WTC11 (cell line): ENCODE results near the gene LRSAM1.

Source experiments
- CREB1 ChIP-seq: sonication (generic); formaldehyde crosslinking; IDR thresholded peaks from 2 replicates; pipeline ENCODE4 v1.8.0; 2023; ENCODE audit warnings: mild to moderate bottlenecking, missing genetic modification reagents
- ETV6 ChIP-seq: sonication (generic); formaldehyde crosslinking; IDR thresholded peaks from 2 replicates; pipeline ENCODE4 v1.8.1; 2022; ENCODE audit warnings: mild to moderate bottlenecking, missing genetic modification reagents
- FOXJ3 ChIP-seq: sonication (generic); formaldehyde crosslinking; IDR thresholded peaks from 2 replicates; pipeline ENCODE4 v1.9.0; 2021; ENCODE audit warnings: missing genetic modification reagents, mild to moderate bottlenecking, borderline replicate concordance
- GABPB1 ChIP-seq: sonication (generic); formaldehyde crosslinking; IDR thresholded peaks from 2 replicates; pipeline ENCODE4 v1.8.1; 2023; ENCODE audit warnings: mild to moderate bottlenecking, missing genetic modification reagents
- GTF2I ChIP-seq: fragments of 250-450 bp; sonication (Bioruptor Pico); conservative IDR thresholded peaks from 2 replicates; pipeline ENCODE4 v1.4.0; 2021; ENCODE audit warnings: mild to moderate bottlenecking
- JUN ChIP-seq: sonication (generic); formaldehyde crosslinking; IDR thresholded peaks from 2 replicates; pipeline ENCODE4 v1.8.0; 2023; ENCODE audit warnings: mild to moderate bottlenecking, missing genetic modification reagents
- TF ChIP-seq, protein P1 (sequence below): fragments of 200-600 bp; IDR thresholded peaks from 2 replicates; pipeline ENCODE4 v1.8.0; 2022; ENCODE audit warnings: antibody characterized with exemption
- TF ChIP-seq, protein P2 (sequence below): sonication (generic); formaldehyde crosslinking; IDR thresholded peaks from 2 replicates; pipeline ENCODE4 v1.8.0; 2022; ENCODE audit warnings: mild to moderate bottlenecking, missing genetic modification reagents
- TF ChIP-seq, protein P3 (sequence below): sonication (generic); formaldehyde crosslinking; IDR thresholded peaks from 2 replicates; pipeline ENCODE4 v1.8.1; 2023; ENCODE audit warnings: mild to moderate bottlenecking, missing genetic modification reagents, moderate library complexity

DNA sequence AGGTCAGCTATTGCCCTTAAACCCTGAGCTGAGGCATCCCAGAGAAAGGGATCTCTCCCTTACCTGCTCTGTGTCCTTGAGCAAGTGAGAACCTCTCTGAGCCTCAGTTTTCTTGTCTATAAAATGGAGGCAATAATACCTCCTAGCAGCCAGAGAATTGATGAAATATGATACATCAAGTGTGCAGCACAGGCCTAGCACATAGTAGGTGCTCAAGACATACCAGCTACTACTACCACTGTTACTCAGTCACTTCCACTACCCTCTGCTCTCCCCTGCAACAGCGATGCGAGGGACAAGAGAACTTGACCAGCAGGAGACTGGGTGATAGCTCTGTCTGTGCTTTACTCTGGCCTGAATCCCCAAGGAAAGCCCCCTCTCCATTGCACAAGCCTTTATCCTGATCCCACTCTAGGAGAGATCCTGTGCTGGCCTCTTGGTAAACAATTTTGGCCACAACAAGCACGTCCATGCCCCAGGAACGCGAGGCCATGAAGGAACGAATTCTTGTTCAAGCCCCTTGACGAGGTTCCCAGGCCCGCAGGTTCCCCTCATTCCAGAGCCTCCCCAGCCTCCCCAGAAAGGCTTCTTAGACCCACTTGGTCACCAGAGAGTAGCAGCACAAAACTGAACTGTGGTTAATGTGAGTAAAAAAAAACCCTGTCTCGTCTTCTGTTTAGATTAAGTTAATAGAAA, 39.4 kb downstream of the LRSAM1 start:
- TF ChIP-seq, protein P1, sequence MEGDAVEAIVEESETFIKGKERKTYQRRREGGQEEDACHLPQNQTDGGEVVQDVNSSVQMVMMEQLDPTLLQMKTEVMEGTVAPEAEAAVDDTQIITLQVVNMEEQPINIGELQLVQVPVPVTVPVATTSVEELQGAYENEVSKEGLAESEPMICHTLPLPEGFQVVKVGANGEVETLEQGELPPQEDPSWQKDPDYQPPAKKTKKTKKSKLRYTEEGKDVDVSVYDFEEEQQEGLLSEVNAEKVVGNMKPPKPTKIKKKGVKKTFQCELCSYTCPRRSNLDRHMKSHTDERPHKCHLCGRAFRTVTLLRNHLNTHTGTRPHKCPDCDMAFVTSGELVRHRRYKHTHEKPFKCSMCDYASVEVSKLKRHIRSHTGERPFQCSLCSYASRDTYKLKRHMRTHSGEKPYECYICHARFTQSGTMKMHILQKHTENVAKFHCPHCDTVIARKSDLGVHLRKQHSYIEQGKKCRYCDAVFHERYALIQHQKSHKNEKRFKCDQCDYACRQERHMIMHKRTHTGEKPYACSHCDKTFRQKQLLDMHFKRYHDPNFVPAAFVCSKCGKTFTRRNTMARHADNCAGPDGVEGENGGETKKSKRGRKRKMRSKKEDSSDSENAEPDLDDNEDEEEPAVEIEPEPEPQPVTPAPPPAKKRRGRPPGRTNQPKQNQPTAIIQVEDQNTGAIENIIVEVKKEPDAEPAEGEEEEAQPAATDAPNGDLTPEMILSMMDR: no peak
- TF ChIP-seq, protein P2, sequence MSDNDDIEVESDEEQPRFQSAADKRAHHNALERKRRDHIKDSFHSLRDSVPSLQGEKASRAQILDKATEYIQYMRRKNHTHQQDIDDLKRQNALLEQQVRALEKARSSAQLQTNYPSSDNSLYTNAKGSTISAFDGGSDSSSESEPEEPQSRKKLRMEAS (CRISPR knock-in tag): no peak
- TF ChIP-seq ETV6 (CRISPR knock-in tag) (no peak), GTF2I (CRISPR knock-in tag) (no peak), CREB1 (CRISPR knock-in tag) (no peak), GABPB1 (no peak), FOXJ3 (CRISPR knock-in tag) (no peak), JUN (CRISPR knock-in tag) (no peak)
- TF ChIP-seq, protein P3, sequence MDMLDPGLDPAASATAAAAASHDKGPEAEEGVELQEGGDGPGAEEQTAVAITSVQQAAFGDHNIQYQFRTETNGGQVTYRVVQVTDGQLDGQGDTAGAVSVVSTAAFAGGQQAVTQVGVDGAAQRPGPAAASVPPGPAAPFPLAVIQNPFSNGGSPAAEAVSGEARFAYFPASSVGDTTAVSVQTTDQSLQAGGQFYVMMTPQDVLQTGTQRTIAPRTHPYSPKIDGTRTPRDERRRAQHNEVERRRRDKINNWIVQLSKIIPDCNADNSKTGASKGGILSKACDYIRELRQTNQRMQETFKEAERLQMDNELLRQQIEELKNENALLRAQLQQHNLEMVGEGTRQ: no peak
